ENCODE results near the gene POM121C. TPM values are rescaled to one million over a fixed set of nuclear protein-coding genes. Genes with fewer than 3 reads are reported as not detected.
"Not testable (repeated sequence)": the region's sequence is repeated elsewhere in the genome, so short reads cannot be mapped to it uniquely, and the experiment has no call there.

The POM121C gene
- total and polyA plus RNA-seq, 8 donors: 32.0 to 82.9 (median 74.3) TPM

GRCh38 chr7:75415829-75416373, 70.2 kb downstream of the POM121C start:
- H3K4me1 ChIP-seq; H3K27ac ChIP-seq; H3K9me3 ChIP-seq; ATAC-seq; H3K27me3 ChIP-seq; DNase-seq; H3K4me3 ChIP-seq; intact Hi-C loops (cut with DNase I): not testable (repeated sequence)
- H3K36me3 ChIP-seq: peaks cover 0 to 39% of the 10 kb centered on the region in 2 donors

DNA sequence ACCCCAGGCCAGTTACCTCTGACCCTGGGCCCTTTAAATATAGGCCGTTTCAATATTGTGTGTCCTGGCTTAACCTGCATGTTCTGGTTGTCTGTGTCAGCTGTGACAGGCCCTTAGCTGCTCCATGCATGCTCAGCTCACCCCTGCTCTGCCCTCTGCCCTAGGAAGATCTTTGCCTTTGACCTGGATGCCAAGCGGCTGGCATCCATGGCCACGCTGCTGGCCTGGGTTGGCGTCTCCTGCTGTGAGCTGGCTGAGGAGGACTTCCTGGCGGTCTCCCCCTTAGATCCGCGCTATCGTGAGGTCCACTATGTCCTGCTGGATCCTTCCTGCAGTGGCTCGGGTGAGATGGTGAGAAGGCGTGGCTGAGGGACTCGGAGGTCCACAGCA, 70.7 kb downstream of the POM121C start:
- H3K4me3 ChIP-seq; H3K27ac ChIP-seq; H3K9me3 ChIP-seq; H3K4me1 ChIP-seq; H3K27me3 ChIP-seq; ATAC-seq; DNase-seq; intact Hi-C loops (cut with DNase I): not testable (repeated sequence)
- peaks cover 0 to 35% of the 10 kb centered on the region in 2 donors for H3K36me3 ChIP-seq

DNA sequence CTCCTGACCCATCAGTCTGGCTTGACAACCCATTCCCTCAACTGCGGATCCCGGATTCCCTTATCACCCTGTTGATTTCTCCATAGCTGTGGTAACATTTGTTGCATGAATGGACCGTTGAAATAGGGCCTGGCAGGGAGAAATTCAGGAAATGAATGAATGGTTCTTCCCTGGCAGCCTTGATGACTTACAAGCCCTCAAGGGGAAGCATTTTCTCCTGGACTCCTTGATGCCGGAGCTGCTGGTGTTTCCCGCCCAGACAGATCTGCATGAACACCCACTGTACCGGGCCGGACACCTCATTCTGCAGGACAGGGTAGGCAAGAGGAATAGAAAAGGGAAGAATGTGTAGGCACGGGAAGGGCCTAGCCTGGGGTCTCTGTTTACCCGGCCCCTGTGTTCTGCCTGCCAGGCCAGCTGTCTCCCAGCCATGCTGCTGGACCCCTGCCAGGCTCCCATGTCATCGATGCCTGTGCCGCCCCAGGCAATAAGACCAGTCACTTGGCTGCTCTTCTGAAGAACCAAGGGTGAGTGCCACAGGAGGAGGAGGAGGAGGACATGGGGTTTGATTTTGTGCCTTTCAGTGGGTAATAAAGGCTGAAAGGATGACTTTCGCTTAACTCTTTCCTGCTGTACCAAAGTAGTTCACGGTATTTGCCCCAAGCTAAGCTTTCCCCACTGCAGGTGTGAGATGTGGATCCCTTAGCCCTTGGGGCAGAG, 71.2 kb downstream of the POM121C start:
- H3K36me3 ChIP-seq: peaks cover 0 to 29% of the 10 kb centered on the region in 2 donors
- H3K9me3 ChIP-seq; ATAC-seq; H3K27me3 ChIP-seq; H3K4me3 ChIP-seq; H3K4me1 ChIP-seq; DNase-seq; intact Hi-C loops (cut with DNase I); H3K27ac ChIP-seq: not testable (repeated sequence)

- ATAC-seq: not testable (repeated sequence)
Observed at GRCh38 chr7:75414204-75414603, 71.9 kb downstream of the POM121C start.

GRCh38 chr7:75410823-75411173, 75.3 kb downstream of the POM121C start:
- H3K36me3 ChIP-seq; H3K27ac ChIP-seq; H3K9me3 ChIP-seq; intact Hi-C loops (cut with DNase I); H3K4me3 ChIP-seq; H3K27me3 ChIP-seq; DNase-seq; H3K4me1 ChIP-seq: not testable (repeated sequence)
- ATAC-seq: peak; percentile 11

More at GRCh38 chr7:75414204-75414603, 71.9 kb downstream of the POM121C start:
- intact Hi-C loops (cut with DNase I); H3K4me3 ChIP-seq; H3K9me3 ChIP-seq; H3K27me3 ChIP-seq; H3K27ac ChIP-seq; H3K4me1 ChIP-seq; DNase-seq: not testable (repeated sequence)
- peaks cover 0 to 25% of the 10 kb centered on the region in 2 donors for H3K36me3 ChIP-seq

DNA sequence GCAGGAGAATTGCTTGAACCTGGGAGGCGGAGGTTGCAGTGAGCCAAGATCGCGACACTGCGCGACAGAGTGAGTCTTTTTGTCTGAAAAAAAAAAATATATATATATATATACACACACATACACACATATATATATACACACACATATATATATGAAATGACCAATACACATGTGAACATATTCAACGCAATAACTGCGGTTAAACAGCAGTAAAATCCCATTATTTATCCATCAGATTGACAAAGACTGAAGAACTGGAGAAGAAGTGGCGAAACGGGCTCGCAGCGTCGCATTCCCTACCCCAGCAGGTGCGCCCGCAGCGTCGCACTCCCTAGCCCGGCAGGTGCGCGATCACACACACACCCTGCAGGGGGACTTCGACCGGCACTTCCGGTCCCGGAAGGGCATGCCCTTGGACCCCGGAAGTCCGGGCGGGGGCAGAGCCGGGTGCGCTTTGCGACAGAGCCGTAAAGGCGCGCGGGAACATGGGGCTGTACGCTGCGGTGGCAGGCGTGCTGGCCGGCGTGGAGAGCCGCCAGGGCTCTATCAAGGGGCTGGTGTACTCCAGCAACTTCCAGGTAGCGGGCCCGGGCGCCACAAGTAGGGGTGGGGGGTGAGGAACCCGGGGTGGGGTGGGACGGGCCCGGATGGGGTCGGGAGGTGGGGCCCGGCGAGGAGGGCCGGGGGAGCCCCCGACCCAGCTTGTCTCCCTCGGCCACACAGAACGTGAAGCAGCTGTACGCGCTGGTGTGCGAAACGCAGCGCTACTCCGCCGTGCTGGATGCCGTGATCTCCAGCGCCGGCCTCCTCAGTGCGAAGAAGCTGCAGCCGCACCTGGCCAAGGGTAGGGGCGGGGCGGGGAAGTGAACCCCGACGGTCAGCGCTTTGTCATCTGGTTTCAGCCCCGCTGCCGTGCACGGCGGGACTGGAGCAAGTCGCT, 75.9 kb downstream of the POM121C start:
- DNase-seq (peak in 1 of 4 donors; percentile 26), ATAC-seq (peak; percentile 99)
- intact Hi-C loops (cut with DNase I); H3K4me1 ChIP-seq; H3K27me3 ChIP-seq; H3K36me3 ChIP-seq; H3K27ac ChIP-seq; H3K9me3 ChIP-seq: not testable (repeated sequence)
- peak overlapping the region in 1 of 2 donors; percentile 35 for H3K4me3 ChIP-seq

DNA sequence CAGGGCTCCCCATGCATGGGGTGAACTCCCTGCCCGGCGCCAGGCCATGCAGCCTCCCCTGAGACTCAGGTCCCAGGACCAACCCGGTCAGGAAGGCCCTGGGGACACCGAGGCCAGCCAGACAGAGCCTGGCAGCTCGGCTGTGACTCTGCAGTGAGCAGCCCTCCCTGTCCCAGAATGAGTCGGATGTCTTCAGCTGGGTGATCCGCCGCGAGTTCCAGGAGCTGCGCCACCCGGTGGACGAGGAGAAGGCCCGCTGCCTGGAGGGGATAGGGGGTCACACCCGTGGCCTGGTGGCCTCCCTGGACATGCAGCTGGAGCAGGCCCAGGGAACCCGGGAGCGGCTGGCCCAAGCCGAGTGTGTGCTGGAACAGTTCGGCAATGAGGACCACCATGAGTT, 81.4 kb downstream of the POM121C start:
- H3K27me3 ChIP-seq; H3K4me3 ChIP-seq; ATAC-seq; H3K36me3 ChIP-seq; H3K4me1 ChIP-seq; intact Hi-C loops (cut with DNase I); DNase-seq; H3K27ac ChIP-seq; H3K9me3 ChIP-seq: not testable (repeated sequence)

GRCh38 chr7:75403455-75404443, 82.3 kb downstream of the POM121C start:
- H3K4me3 ChIP-seq; H3K27me3 ChIP-seq; H3K4me1 ChIP-seq; H3K36me3 ChIP-seq; H3K27ac ChIP-seq; DNase-seq; H3K9me3 ChIP-seq; intact Hi-C loops (cut with DNase I): not testable (repeated sequence)
- ATAC-seq: peak; percentile 90

DNA sequence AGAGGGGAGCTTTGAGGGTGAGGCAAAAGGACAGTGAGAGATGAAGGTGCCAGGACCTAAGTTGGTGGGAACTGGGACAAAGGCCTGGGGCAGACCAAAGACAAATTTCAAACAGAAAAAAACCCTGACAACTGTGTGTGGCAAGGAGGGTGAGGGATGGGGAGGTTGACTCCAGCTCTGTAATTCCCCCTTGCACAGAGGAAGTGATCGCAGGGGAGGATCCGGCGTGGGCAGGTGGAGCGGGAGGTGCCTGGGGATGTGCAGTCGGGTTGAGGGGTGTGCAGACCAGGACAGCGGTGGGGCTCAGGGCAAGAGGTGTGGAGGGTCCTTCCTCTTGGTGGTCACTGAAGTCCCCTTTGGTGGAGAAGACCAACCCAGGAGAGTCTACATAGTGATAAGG, 85.5 kb downstream of the POM121C start:
- DNase-seq; intact Hi-C loops (cut with DNase I); H3K27ac ChIP-seq; H3K4me3 ChIP-seq; ATAC-seq; H3K9me3 ChIP-seq; H3K4me1 ChIP-seq; H3K36me3 ChIP-seq; H3K27me3 ChIP-seq: not testable (repeated sequence)

- H3K27ac ChIP-seq; intact Hi-C loops (cut with DNase I); ATAC-seq: not testable (repeated sequence)
Observed at GRCh38 chr7:75398771-75399700, 87.1 kb downstream of the POM121C start.

GRCh38 chr7:75397865-75398264, 88.2 kb downstream of the POM121C start:
- H3K27ac ChIP-seq; intact Hi-C loops (cut with DNase I); H3K4me1 ChIP-seq; H3K36me3 ChIP-seq; H3K4me3 ChIP-seq; DNase-seq; H3K9me3 ChIP-seq; ATAC-seq; H3K27me3 ChIP-seq: not testable (repeated sequence)

More at GRCh38 chr7:75398771-75399700, 87.1 kb downstream of the POM121C start:
- not testable (repeated sequence) for H3K36me3 ChIP-seq, H3K4me1 ChIP-seq, H3K9me3 ChIP-seq, H3K4me3 ChIP-seq, H3K27me3 ChIP-seq
- peak in 1 of 4 donors; percentile 18 for DNase-seq
